Measurements from ENCODE around the gene METTL24. TPM values are rescaled to one million over a fixed set of nuclear protein-coding genes. Genes with fewer than 3 reads are reported as not detected.
A peak's percentile ranks its signal among the peaks of the same experiment; 100 is the strongest.

Gene METTL24
- total RNA-seq, 1 experiment from 2014 or later, result 0.61 TPM

GRCh38 chr6:110356778-110357177, 1.4 kb downstream of the METTL24 start:
- no CpG with 5 or more reads among the region's 15 CpGs for WGBS (ENCODE audit: extremely low coverage, insufficient read length, low lambda C conversion rate)
- H3K18ac ChIP-seq (ENCODE audit: insufficient read length, low read depth, low read length), result no peak overlapping the region
- H3K23me2 ChIP-seq (ENCODE audit: insufficient read length, low read depth, low read length, poor library complexity, severe bottlenecking), result peaks cover 2% of the 10 kb centered on the region
- H3K9me3 Mint-ChIP-seq, result peaks cover 0 to 4% of the 10 kb centered on the region in 2 experiments; a peak in 3 of 5 replicates
- no peaks in the 10 kb centered on the region for H4K20me1 ChIP-seq (ENCODE audit: control insufficient read depth, insufficient read depth, insufficient read length)
- H3K27ac Mint-ChIP-seq, result no peak overlapping the region
- H3K4ac ChIP-seq (ENCODE audit: low read depth, low read length), result no peak overlapping the region
- no peaks in the 10 kb centered on the region for H3K36me3 Mint-ChIP-seq (ENCODE audit: insufficient read depth in 1 of 3, low read depth in 3 of 3)
- H2AFZ ChIP-seq (ENCODE audit: low read length), result no peak overlapping the region
- no peak for TF ChIP-seq CTCF (conservative IDR thresholded peaks at IDR 0.05)
- H3K56ac ChIP-seq (ENCODE audit: insufficient read length, low read depth, low read length), result no peak overlapping the region
- no peak overlapping the region for H4K91ac ChIP-seq (ENCODE audit: insufficient read length, low read depth, low read length)
- H2BK5ac ChIP-seq (ENCODE audit: insufficient read length, low read length), result no peak overlapping the region
- H3T11ph ChIP-seq (ENCODE audit: low read length), result no peak overlapping the region
- peaks cover 7% of the 10 kb centered on the region; the same call in 1 of the 2 replicates for H3K4me1 ChIP-seq (ENCODE audit: insufficient read depth, low read length)
- no peaks in the 10 kb centered on the region for H3K79me1 ChIP-seq (ENCODE audit: insufficient read depth, low read depth, low read length, poor library complexity, severe bottlenecking)
- H3K27me3 ChIP-seq (ENCODE audit: insufficient read depth, low read length), result peaks cover 16% of the 10 kb centered on the region; the same call in 1 of the 2 replicates
- no peak overlapping the region for H3K23ac ChIP-seq (ENCODE audit: insufficient read length, low read depth, low read length)
- H2BK20ac ChIP-seq (ENCODE audit: low read depth, low read length, poor library complexity, severe bottlenecking), result no peak overlapping the region
- H2BK12ac ChIP-seq (ENCODE audit: insufficient read length, low read depth, low read length), result no peak overlapping the region
- H3K9ac ChIP-seq (ENCODE audit: extremely low read depth, insufficient read length, low read length), result peak overlapping the region; percentile 6
- H2BK15ac ChIP-seq (ENCODE audit: low read depth, low read length), result no peak overlapping the region
- no peak overlapping the region for H4K5ac ChIP-seq (ENCODE audit: insufficient read length, low read depth, low read length)
- H3K27me3 Mint-ChIP-seq (ENCODE audit: low read depth), result peaks cover 46% of the 10 kb centered on the region
- H4K8ac ChIP-seq (replicated peaks; ENCODE audit: insufficient read length, low read depth, low read length), result no peak overlapping the region
- peaks cover 60 to 66% of the 10 kb centered on the region in 2 experiments for H3K4me1 Mint-ChIP-seq
- H3K9me3 ChIP-seq (ENCODE audit: control insufficient read depth, low read depth, low read length), result no peaks in the 10 kb centered on the region
- no peak overlapping the region for H3K27ac ChIP-seq (ENCODE audit: insufficient read length, low read depth, low read length)
- no peak overlapping the region for H2AK5ac ChIP-seq (ENCODE audit: insufficient read length, low read length)
- H3K79me2 ChIP-seq (ENCODE audit: insufficient read depth, low read length), result no peaks in the 10 kb centered on the region
- H2BK120ac ChIP-seq (ENCODE audit: low read depth, low read length, poor library complexity, severe bottlenecking), result no peak overlapping the region
- H3K4me3 Mint-ChIP-seq, result peak overlapping the region; percentile 72 to 88
- H3K4me2 ChIP-seq (ENCODE audit: insufficient read depth, insufficient read length, low read length), result peak overlapping the region; percentile 79
- H3K14ac ChIP-seq (ENCODE audit: insufficient read depth, low read length), result no peak overlapping the region
- peak; percentile 39 for DNase-seq

Measured in H9 (cell line).